A172 (cell line): ENCODE data around the gene SNX15. TPM values are rescaled to one million over a fixed set of nuclear protein-coding genes. Genes with fewer than 3 reads are reported as not detected.
"Not testable (repeated sequence)": the region's sequence is repeated elsewhere in the genome, so short reads cannot be mapped to it uniquely, and the experiment has no call there.

Source experiments
- DNase-seq: peaks from one replicate; pipeline ENCODE4 v3.0.0-alpha.2; 2015; ENCODE audit warnings: low spot score
- total RNA-seq: library from RNA; depleted of rRNA; stranded (reverse); fragments of >200 nt; shearing (Covaris generic); gene quantifications from 2 replicates; pipeline ENCODE4 v1.2.3, GENCODE V29; 2014; rRNA removed

Gene SNX15
- total RNA-seq: 13.4 and 31.2 TPM in 2 replicates

- DNase-seq: peak; percentile 94
Observed at GRCh38 chr11:65027213-65028067, at the start of gene SNX15. SNX15 (plus strand) TSS chr11:65027439; CDS start chr11:65027538, 99 bp downstream.

- not testable (repeated sequence) for DNase-seq
Observed at GRCh38 chr11:64983339-64983738, 43.9 kb upstream of the SNX15 start.

- no peak for DNase-seq
Observed at GRCh38 chr11:64987998-64988854, 39.0 kb upstream of the SNX15 start.

DNA sequence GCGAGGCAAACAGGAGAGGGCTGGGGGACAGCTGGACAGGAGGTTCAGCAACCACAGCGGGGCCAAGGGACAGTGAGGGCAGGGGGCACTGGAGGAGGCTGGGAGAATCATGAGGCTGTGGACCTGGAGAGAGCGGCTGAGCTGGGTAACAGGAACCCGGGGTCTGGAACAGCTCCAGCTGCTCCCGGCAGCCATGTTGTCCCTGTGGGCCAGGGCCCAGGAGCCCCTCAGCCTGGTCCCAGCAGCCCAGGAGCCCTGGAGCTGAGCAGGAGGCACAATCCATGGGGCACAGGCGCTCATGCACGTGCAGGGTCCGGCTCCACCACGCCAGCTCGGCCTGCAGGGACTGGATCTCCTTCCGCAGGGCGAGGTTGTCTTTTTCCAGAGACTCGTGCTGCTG, 37.8 kb upstream of the SNX15 start:
- DNase-seq: no peak

DNA sequence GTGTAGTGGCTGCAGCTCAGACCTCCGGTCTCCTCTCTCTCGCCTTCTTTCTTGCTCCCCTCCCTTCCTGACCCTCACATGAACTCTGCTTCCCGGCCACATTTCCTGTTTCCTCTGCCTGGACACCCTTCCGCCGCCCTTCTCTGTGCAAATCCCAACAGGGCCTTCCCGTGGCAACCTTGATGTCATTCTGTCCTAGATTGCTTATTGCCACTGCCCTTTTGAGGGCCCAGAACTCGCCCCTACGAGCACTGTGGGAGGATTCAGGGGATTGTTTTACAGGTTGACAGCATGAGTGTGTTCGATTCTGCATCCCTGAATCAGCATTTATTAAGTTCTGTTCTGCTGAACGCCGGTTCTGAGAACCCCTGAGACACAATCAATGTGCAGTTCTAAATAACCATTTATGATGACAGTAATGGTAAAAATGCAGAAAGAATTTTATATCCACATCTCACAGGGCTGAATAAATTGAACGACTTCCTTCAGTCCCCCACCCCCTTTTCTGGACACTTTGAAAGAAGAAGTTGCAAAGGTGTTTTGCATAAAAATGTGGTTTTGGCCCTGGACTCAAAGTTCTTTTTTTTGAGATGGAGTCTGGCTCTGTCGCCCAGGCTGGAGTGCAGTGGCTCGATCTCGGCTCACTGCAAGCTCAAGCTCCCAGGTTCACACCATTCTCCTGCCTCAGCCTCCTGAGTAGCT, 36.9 kb upstream of the SNX15 start:
- DNase-seq: peak; percentile 29

GRCh38 chr11:64994318-64994717, 32.9 kb upstream of the SNX15 start:
- no peak for DNase-seq

DNA sequence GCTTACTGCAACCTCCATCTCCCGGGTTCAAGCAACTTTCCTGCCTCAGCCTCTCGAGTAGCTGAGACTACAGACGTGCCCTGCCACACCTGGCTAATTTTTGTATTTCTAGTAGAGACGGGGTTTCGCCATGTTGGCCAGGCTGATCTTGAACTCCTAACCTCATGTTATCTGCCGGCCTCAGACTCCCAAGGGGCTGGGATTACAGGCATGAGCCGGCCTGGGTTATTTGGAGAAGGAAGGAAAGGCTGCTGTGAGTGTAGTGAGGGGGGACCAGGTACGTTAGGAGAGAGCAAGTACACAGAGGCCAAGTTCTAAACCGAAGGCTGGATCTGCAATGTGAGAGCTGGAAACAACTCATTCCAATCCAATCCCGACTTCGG, 30.9 kb upstream of the SNX15 start:
- DNase-seq: no peak

DNA sequence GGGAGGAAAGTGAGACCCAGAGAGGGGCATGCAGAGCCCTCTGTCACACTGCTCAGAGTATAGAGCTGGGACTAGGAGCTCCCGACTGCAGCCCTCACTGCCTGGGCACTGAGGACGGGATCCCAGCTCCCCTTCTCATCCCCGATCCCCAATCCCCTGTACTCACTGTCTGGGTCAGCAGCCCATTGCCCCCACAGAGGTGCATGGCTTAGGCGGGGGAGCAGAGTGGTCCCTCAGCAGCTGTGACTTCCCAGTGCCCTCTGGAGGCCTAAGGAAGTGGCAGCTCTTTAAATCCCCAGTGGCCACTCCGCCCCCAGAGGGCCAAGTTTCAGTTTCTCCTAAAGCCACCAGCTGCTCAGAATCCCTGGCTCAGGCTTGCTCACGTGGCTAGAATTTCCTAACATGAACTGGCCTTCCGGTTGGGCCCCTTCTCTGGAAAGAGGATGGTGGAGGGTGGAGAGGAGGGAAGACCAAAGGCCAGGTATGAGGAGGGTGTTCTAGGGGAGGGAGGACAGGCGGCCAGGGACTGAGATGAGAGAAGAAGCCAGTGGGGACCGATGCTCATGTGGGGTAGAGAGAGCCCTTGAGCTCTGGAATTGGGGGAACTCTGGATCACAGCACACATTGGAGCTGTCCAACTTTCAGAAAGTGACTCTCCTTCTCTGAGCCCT, 30.4 kb upstream of the SNX15 start, which contains the start of gene BATF2:
TSS of gene BATF2 (minus strand) at position 262 of the 671 bp plus-strand sequence. CDS start at position 205, 57 bp downstream.
- peak; percentile 79 for DNase-seq

DNA sequence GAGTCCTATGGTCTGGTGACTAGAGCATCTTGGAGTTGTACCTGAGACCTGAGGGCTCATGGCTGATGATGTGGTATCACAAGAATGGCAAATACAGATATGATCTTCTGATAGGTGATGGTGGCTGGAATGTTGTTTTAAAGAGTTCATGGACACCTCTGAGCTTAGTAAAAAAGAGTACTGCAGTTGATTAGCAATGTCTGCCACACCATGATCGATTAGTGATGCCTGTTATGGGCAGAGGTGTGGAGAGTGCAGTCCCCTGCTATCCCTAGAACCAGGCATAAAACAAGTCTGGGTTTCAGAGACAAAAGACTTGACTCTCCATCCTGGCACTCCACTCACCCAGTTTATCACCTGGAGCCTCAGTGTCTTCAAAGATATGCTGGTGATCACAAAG, 29.1 kb upstream of the SNX15 start:
- DNase-seq: no peak

DNA sequence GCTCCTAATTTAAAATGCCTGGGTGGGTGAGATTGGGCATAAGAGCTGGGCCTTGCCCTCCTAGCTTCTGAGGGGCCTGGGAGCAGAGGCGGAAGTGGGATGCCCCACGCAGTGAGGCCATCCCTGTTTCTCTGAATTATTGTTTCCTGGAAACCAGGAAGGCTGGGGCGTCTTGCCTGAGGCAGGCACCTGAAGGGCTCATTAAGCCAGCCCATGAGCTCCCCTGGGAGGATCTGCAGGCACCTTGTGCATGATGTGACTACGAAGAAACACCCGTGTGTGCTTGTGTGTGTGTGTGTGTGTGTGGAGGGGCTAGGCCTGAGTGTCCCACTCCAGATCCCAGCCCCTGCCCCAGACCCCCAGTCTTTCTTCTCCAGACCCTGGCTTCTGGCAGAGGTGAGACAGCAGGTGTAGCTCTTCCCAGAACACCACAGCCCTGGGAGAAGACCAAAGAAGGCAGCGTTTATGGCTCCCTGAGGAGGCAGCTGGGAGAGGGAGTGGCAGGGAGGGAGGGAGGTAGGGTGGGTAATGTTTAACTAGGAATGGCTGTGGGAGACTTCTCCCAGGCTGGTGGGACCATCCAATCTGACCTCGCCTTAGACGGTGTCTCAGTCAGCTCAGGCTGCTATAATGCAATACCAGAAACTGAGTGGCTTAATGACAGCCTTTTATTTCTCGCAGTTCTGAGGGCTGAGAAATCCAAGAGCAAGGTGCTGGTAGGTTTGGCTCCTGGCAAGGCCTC, 28.4 kb upstream of the SNX15 start:
- DNase-seq: no peak

DNA sequence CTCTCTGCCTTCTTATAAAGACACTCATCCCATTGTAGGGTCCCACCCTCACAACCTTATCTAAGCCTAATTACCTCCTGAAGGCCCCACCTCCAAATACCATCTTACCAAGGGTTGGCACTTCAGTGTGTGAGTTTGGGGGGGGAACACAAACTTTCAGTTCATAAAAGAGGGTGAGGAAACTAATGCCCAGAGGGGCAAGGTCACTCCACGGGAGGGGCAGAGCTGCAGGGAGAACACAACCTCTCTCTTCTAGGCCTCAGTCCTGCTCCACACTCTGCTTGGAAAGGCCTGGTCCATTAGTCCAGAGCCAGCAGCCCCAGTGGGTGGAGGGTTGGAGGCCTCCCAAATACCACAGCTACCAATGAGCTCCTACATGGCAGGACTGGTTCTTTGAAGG, 27.8 kb upstream of the SNX15 start:
- no peak for DNase-seq

- DNase-seq: no peak
Observed at GRCh38 chr11:65002706-65003105, 24.5 kb upstream of the SNX15 start.

DNA sequence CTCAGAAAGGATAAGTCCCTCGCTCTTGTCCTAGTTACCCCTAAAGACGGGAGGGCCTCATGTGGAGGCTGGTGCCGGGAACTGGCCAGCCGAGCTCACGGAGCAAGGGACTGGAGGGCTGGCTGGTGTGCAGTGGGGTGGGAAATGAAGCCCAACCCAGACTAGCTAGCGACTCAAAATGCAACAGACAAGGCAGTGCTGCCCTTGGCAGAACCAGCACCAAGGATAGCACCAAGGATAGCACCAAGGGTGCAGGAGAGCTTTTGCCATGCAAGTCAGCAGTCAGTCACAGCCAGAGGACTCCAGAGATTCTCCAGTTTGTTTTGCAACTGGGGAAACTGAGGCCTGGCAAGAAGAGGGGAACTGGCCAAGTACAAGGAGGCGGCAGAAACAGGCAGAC, 24.0 kb upstream of the SNX15 start:
- DNase-seq: no peak

DNA sequence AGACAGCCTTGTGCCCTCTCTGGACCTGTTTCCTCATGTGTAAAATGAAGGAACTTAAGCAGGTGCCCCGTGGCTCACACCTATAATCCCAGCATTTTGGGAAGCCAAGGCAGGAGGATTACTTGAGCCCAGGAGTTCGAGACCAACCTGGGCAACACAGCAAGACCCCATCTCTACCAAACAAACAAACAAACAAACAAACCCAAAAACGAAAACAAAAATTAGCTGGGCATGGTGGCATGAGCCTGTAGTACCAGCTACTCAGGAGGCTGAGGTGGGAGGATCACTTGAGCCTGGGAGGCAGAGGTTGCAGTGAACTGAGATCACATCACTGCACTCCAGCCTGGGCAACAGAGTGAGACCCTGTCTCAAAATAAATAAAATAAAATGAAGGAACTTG, 23.3 kb upstream of the SNX15 start:
- DNase-seq: not testable (repeated sequence)

- DNase-seq: no peak
Observed at GRCh38 chr11:65008016-65008415, 19.2 kb upstream of the SNX15 start.

- no peak for DNase-seq
Observed at GRCh38 chr11:65008873-65009272, 18.4 kb upstream of the SNX15 start.

GRCh38 chr11:65013130-65013887, 13.9 kb upstream of the SNX15 start:
- DNase-seq: peak; percentile 80

DNA sequence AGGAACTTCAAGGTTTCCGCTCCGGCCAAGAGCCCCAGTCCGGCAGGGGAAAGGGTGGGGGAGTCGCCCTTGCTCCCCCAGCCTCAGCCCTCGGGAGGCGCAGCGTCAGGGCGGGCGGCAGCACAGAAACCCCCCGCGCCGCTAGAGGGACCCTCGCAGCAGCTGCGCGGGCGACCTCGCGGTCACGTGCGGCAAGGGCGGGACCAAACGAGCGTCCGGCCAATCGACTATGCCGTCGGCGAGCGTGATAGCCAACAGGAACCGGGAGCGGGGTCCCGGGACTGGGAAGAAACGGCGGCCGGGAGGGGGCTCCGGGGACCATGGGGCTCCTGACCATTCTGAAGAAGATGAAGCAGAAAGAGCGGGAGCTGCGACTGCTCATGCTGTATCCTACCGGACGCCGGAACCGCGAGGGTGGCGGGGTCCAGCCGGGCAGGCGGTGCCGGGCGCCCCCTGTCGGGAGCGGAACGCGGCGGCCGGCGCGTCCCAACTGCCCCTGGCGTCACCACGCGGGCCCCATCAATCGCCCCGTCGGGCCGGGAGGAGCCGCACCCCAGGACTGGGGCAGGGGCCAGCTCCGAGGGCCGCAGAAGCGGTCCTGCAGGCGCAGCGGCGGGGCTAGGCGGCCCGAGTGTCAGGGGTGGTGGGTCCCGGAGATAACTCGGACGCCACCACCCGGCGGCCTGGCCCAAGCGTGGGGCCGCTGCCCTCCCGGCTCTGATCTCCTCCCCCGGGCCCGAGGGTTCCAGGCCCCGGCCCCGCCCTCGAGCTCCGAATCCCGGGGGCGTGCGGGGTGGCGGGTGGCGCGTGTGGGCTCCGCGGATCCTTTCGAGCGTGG, 13.1 kb upstream of the SNX15 start, which contains the start of gene ARL2:
TSS of gene ARL2 (plus strand) at position 273 of the 838 bp plus-strand sequence. CDS start at position 321, 48 bp downstream.
- peak; percentile 77 for DNase-seq

GRCh38 chr11:65014726-65015227, 12.5 kb upstream of the SNX15 start:
- DNase-seq: no peak
